ENCODE measurements around the gene DNAJC1. TPM values are rescaled to one million over a fixed set of nuclear protein-coding genes. Genes with fewer than 3 reads are reported as not detected.
"Not testable (repeated sequence)": the region's sequence is repeated elsewhere in the genome, so short reads cannot be mapped to it uniquely, and the experiment has no call there.

The DNAJC1 gene
- total RNA-seq, 1 experiment from 2014 or later = 13.2 TPM

DNA sequence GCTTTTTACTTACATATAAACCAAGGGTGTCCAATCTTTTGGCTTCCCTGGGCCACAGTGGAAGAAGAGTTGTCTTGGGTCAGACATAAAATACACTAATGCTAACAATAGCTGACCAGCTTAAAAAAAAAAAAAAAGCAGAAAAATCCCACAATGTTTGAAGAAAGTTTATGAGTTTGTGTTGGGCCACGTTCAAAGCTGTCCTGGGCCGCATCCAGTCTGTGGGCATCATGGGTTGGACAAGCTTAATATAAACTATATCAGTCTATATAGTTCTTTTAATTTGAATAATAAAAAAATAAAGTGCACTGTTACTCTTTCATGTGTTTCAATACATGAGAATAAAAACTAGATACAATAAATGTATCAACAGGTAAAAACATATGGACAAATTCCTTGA, 179.9 kb downstream of the DNAJC1 start (continued):
- TF ChIP-seq, protein P1, sequence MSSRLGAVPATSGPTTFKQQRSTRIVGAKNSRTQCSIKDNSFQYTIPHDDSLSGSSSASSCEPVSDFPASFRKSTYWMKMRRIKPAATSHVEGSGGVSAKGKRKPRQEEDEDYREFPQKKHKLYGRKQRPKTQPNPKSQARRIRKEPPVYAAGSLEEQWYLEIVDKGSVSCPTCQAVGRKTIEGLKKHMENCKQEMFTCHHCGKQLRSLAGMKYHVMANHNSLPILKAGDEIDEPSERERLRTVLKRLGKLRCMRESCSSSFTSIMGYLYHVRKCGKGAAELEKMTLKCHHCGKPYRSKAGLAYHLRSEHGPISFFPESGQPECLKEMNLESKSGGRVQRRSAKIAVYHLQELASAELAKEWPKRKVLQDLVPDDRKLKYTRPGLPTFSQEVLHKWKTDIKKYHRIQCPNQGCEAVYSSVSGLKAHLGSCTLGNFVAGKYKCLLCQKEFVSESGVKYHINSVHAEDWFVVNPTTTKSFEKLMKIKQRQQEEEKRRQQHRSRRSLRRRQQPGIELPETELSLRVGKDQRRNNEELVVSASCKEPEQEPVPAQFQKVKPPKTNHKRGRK (CRISPR knock-in tag; IDR thresholded peaks at IDR 0.05; ENCODE audit: borderline replicate concordance) = no peak
- TF ChIP-seq KAT7 (CRISPR knock-in tag; IDR thresholded peaks at IDR 0.05; ENCODE audit: borderline replicate concordance) (no peak), NFYB (CRISPR knock-in tag; conservative IDR thresholded peaks at IDR 0.05; ENCODE audit: low read depth) (no peak), NR2C2 (CRISPR knock-in tag; IDR thresholded peaks at IDR 0.05) (no peak), CREB1 (CRISPR knock-in tag; IDR thresholded peaks at IDR 0.05) (no peak), ZNF671 (CRISPR knock-in tag; IDR thresholded peaks at IDR 0.05) (no peak), FOXP1 (CRISPR knock-in tag; IDR thresholded peaks at IDR 0.05; ENCODE audit: borderline replicate concordance) (no peak)
- TF ChIP-seq, protein P2, sequence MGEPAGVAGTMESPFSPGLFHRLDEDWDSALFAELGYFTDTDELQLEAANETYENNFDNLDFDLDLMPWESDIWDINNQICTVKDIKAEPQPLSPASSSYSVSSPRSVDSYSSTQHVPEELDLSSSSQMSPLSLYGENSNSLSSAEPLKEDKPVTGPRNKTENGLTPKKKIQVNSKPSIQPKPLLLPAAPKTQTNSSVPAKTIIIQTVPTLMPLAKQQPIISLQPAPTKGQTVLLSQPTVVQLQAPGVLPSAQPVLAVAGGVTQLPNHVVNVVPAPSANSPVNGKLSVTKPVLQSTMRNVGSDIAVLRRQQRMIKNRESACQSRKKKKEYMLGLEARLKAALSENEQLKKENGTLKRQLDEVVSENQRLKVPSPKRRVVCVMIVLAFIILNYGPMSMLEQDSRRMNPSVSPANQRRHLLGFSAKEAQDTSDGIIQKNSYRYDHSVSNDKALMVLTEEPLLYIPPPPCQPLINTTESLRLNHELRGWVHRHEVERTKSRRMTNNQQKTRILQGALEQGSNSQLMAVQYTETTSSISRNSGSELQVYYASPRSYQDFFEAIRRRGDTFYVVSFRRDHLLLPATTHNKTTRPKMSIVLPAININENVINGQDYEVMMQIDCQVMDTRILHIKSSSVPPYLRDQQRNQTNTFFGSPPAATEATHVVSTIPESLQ (CRISPR knock-in tag; IDR thresholded peaks at IDR 0.05) = no peak
- TF ChIP-seq, protein P3, sequence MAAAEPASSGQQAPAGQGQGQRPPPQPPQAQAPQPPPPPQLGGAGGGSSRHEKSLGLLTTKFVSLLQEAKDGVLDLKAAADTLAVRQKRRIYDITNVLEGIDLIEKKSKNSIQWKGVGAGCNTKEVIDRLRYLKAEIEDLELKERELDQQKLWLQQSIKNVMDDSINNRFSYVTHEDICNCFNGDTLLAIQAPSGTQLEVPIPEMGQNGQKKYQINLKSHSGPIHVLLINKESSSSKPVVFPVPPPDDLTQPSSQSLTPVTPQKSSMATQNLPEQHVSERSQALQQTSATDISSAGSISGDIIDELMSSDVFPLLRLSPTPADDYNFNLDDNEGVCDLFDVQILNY (CRISPR knock-in tag; IDR thresholded peaks at IDR 0.05) = no peak

GRCh38 chr10:21822273-21822672, 181.3 kb downstream of the DNAJC1 start:
- ATAC-seq; H3K27me3 Mint-ChIP-seq (ENCODE audit: low read depth); DNase-seq (ENCODE audit: low spot score); POLR2A ChIA-PET; H3K27ac Mint-ChIP-seq; H3K4me3 Mint-ChIP-seq; CTCF ChIA-PET: not testable (repeated sequence)
- peaks cover 10% of the 10 kb centered on the region for H3K4me1 Mint-ChIP-seq
- H3K36me3 Mint-ChIP-seq = peaks cover 40% of the 10 kb centered on the region
- peaks cover 41% of the 10 kb centered on the region for H3K9me3 Mint-ChIP-seq

- H3K36me3 Mint-ChIP-seq = peaks cover 35% of the 10 kb centered on the region
- no peaks in the 10 kb centered on the region for H3K27me3 Mint-ChIP-seq (ENCODE audit: low read depth)
- H3K4me1 Mint-ChIP-seq = peaks cover 10% of the 10 kb centered on the region
- H3K9me3 Mint-ChIP-seq = peaks cover 32% of the 10 kb centered on the region
- ChIA-PET POLR2A (no interaction called here), CTCF (no interaction called here)
- ATAC-seq = no peak
- TF ChIP-seq IRF2 (CRISPR knock-in tag; IDR thresholded peaks at IDR 0.05; ENCODE audit: borderline replicate concordance, low read depth) (no peak), MAX (CRISPR knock-in tag; IDR thresholded peaks at IDR 0.05) (no peak), FOXP1 (CRISPR knock-in tag; IDR thresholded peaks at IDR 0.05; ENCODE audit: borderline replicate concordance) (no peak), ZNF219 (CRISPR knock-in tag; IDR thresholded peaks at IDR 0.05; ENCODE audit: borderline replicate concordance) (no peak), ZBTB21 (CRISPR knock-in tag; IDR thresholded peaks at IDR 0.05; ENCODE audit: borderline replicate concordance) (no peak), FOXJ3 (CRISPR knock-in tag; IDR thresholded peaks at IDR 0.05; ENCODE audit: borderline replicate concordance) (no peak), ESRRA (CRISPR knock-in tag; IDR thresholded peaks at IDR 0.05; ENCODE audit: borderline replicate concordance) (no peak)
- TF ChIP-seq, protein P4, sequence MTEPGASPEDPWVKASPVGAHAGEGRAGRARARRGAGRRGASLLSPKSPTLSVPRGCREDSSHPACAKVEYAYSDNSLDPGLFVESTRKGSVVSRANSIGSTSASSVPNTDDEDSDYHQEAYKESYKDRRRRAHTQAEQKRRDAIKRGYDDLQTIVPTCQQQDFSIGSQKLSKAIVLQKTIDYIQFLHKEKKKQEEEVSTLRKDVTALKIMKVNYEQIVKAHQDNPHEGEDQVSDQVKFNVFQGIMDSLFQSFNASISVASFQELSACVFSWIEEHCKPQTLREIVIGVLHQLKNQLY (CRISPR knock-in tag; IDR thresholded peaks at IDR 0.05) = no peak
- H3K27ac Mint-ChIP-seq = no peak overlapping the region; the same call in 1 of the 2 replicates
- H3K4me3 Mint-ChIP-seq = no peak overlapping the region
- DNase-seq (ENCODE audit: low spot score) = no peak
Measured at GRCh38 chr10:21820952-21821351, 182.6 kb downstream of the DNAJC1 start.

DNA sequence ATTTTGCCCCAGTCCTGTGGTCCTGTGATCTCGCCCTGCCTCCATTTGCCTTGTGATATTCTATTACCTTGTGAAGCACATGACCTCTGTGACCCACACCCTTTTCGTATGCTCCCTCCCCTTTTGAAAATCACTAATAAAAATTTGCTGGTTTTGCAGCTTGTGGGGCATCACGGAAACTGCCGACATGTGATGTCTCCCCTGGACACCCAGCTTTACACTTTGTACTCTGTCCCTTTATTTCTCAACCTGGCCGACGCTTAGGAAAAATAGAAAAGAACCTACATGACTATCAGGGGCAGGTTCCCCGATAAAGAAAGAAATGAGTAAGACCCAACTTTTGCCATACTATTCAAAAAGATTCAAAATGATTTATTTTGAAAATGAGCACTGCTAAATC, 185.1 kb downstream of the DNAJC1 start:
- CTCF ChIA-PET; H3K27ac Mint-ChIP-seq; H3K27me3 Mint-ChIP-seq (ENCODE audit: low read depth); ATAC-seq; H3K4me3 Mint-ChIP-seq; DNase-seq (ENCODE audit: low spot score); POLR2A ChIA-PET: not testable (repeated sequence)
- TF ChIP-seq USF2 (CRISPR knock-in tag; IDR thresholded peaks at IDR 0.05) = peak; percentile 56; the same call in 1 of the 2 replicates
- H3K36me3 Mint-ChIP-seq = peaks cover 36% of the 10 kb centered on the region
- H3K9me3 Mint-ChIP-seq = peaks cover 27% of the 10 kb centered on the region
- H3K4me1 Mint-ChIP-seq = peaks cover 10% of the 10 kb centered on the region

Measured in WTC11 (cell line).